HG02852 (cell line): ENCODE data around the gene NKD1.

ENCODE experiments used
- ATAC-seq: cut with Tn5 transposase; IDR thresholded peaks from one replicate; pipeline ENCODE4 v1.9.1; 2021; ENCODE audit warnings: mild to moderate bottlenecking, moderate library complexity; ENCODE audit not compliant: unreplicated experiment

NKD1 gene

GRCh38 chr16:50555952-50556673 is 7.9 kb downstream of the NKD1 start:
- no peak for ATAC-seq

DNA sequence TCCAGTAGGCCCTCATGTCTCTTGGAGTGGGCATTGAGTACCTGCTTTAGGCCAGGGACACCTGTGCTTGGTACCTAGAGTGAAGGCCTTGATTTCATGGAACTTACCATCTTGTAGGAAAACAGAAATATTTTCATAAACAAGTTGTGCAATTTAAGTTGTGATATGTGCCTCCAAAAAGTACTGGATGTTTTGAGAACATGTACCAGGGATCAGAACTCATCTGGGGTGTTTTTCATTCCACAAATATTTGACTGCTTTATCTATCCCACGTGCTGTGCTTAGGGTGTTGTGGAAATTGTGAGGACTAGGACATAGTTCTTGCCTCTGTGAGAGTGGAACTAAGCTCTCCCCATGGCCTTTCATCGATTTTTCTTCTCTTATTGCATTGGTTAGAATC is 8.8 kb downstream of the NKD1 start:
- ATAC-seq: no peak

DNA sequence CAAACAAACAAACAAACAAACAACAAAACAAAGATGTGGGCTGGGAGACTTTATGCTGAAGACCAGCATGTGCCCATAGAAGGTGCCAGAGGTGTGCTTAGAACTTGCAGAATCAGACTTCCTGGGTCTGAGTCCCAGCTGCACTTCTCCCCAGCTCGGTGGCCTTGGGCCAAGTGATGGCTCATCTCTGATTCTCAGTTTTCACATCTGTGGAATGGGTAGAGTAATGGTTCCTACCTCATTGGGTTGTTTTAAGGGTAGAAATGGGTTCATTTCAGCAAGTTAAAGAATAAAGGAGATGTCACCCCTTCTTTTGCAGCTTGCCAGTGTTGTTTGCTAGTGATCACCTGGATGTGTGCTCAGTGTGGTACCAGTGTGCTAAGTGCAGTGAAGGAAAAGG is 10.7 kb downstream of the NKD1 start:
- no peak for ATAC-seq

GRCh38 chr16:50559342-50559741 is 11.1 kb downstream of the NKD1 start:
- ATAC-seq: no peak

- ATAC-seq: no peak
Observed at GRCh38 chr16:50559804-50560514, 11.8 kb downstream of the NKD1 start.

DNA sequence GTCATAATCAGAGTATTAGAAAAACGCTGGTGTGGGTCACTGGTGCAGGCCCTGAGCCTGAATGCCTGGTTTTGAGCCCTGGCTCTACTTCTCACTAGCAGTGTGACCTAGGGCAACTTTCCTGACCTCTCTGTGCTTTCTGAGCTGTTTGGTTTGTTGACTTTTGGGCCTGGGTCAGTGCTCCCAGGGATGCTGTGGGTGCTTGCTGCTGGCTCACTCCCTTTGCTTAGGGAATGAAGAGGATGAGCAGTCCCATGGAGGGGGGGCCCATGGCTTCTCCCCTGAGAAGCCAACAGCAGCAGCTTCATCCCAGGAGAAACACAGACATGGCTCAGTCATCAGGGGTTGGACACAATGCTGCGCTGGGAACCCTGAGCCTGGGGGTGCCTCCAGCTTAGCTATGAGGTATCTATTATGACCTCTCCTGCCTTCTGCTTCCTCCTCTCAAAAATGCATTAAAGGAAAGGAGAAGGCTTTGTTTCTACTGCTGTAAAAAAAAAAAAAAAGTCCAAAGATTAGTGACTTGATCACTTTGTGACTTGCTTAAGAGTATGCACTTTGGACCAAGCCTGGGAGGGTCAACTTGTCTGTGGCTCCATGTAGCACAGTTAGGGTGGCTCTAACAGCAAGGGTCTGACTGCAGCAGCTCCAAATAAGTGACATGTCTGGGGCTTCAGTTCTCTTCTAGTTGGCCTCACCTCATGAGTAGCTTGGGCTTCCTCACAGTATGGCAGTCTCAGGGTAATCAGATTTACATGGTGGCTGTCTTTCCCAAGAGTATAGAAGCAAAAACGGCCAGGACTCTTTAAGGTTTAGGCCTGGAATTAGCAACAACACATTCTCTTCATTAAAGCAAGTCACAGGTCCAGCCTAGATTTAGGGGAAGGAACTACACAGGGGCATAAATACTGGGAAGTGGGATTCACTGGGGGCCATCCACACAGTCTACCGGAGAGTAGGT is 13.0 kb downstream of the NKD1 start:
- ATAC-seq: no peak

DNA sequence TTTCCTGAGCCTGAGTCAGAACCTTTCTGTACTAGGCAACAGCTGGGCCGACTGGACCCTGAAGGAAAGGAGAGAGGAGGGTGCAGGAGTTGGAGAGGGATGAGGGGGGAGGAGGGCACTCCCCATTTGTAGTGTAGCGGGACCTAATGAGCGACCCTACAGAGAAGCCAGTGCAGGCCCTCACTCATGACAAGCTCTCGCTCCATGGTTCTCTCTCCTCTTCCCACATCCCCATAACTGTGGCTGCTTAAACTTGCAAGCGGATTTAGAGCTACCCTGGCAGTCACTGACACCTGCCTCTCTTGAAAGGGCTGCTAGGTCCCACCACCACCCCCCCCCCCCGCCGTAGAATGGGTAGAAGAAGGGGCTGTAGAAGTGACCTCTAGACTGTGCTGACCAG is 14.5 kb downstream of the NKD1 start:
- no peak for ATAC-seq

DNA sequence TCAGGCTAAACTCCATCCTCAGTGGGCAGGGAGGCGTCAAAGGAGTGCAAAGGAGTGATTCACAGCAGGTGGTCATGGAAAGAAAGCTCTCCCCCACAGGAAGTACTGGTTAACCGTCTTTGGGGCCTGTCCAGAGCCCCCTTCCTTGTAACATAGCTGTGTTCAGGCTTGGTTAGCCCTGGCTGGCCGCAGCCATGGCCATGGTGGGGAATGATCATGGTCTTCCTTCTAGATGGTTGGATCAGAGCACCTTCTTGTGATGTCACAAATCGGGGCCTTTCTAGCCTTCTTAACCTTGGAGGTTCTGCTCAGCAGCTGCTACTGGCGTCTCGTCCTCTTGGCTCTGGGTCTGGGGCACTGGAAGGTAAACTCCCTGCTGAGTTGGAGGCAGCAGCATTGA is 15.8 kb downstream of the NKD1 start:
- no peak for ATAC-seq

DNA sequence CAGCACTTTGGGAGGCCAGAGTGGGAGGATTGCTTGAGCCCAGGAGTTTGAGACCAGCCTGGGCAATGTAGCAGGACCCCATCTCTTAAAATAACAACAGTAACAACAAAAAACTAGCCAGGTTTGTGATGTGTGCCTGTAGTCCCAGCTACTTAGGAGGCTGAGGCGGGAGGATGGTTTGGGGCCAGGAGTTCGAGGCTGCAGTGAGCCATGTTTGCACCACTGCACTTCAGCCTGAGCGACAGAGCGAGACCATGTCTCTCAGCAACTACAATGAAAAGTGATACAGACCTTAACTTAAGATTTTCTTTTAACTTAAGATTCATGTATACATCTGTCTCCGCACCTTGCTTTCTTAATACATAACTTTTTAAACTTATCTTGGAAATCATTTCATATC is 17.2 kb downstream of the NKD1 start:
- ATAC-seq: no peak

DNA sequence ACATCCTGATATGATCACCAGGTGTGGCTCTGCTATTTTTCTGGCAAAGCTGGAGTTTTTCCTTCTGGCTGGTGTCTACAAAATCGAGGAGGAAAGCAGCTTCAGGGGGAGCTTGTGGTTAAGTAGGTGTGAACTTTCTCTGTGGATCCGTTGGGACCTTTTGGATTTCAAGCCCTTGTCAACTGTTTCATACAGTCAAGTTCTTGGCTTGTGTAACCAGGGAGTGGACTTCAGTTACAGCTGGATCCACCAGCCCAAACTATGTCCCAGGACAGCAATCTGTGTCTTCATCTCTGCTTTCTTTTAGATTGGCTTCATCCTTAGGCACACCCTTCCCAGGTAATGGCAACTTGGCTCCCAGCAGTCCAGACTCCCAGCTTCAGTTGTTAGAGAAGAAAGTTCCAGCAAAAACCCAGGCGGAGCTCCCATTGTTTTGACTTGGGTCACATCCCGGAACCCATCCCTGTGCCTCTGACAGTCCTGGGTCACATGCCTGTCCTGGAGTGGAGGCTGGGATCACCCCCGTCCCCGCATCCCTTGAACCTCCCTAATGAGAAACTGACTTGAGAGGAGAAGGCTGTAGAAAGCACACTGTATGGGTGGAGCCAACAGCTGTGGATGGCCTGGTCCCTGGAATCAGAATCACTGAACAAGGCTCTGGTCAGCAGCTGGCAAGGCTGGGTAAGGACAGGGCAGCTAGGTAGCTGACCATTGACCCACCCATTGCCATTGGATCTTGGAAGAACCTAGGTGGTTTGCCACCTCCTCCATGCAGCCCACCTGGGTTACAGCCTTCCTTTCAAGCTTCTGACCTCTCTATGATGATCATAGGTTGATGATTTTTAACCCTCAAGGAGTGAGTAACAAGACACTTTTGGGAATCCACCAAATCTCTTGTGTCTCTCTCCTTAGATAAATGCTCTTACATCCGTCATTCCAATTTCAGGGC is 18.1 kb downstream of the NKD1 start:
- ATAC-seq: no peak

DNA sequence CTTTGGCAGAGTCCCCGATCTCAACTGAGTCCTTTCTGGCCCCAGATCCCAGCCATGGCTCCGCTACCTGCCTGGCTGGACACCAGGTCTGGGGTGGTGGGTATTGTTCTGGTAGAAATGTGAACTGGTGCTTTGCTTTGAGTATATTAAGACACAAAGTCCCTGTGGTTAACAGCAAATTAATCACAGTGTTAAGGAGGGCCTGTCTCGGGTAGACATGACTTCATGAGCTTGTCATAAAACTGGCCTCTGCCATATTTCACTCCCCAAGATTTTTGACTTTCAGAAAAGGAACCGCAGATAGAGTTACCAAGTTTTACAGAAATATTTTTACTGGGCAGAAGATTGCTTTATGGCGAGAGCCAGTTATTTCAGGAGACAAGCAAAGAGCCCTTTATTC is 19.5 kb downstream of the NKD1 start:
- ATAC-seq: no peak

DNA sequence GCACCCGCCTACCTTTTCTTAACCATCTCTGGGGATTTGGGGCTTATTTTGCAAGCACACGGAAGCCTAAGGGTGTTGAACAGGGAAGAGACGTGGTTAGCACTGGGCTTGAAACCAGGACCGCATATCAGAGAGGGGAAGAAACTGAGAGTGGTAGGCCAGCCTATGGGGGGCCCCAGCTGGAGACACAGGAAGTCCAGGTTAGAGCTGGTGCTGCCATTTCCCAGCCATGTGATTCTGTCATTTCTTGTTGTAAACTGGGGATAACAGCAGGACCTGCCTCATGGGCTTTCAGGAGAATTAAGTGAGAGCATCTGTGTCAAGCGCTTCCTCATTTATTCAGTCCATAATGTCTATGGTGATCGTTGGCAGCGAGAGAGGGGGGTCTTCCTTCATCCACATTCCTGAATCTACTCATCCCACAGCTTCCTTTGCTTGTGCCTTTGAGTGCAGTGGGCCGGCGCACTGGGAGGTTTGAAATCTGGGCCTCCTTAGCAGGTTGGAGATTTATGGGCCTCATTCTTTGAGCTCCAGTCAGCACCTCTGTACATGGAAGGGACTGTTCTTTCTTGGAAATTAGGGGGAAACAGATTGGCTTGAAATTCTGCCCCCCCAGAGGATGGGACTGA is 20.1 kb downstream of the NKD1 start:
- ATAC-seq: no peak

DNA sequence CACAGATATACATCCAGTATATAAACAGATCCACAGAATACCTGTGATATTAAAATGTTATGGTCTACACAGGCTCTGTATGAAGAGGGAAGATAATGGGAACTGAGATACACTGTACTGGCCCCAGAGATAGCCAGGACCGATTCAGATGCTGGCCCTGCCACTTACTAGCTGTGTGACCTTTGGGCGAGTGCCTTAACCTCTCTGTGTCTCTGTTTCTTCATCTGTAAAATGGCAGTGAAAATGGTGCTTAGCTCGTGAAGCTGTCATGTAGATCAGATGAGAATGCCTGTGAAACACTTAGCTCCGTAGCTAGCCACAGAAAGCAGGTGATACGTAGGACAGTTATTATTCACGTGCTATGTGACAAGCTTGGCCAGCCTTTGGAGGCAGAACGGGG is 22.2 kb downstream of the NKD1 start:
- ATAC-seq: no peak

DNA sequence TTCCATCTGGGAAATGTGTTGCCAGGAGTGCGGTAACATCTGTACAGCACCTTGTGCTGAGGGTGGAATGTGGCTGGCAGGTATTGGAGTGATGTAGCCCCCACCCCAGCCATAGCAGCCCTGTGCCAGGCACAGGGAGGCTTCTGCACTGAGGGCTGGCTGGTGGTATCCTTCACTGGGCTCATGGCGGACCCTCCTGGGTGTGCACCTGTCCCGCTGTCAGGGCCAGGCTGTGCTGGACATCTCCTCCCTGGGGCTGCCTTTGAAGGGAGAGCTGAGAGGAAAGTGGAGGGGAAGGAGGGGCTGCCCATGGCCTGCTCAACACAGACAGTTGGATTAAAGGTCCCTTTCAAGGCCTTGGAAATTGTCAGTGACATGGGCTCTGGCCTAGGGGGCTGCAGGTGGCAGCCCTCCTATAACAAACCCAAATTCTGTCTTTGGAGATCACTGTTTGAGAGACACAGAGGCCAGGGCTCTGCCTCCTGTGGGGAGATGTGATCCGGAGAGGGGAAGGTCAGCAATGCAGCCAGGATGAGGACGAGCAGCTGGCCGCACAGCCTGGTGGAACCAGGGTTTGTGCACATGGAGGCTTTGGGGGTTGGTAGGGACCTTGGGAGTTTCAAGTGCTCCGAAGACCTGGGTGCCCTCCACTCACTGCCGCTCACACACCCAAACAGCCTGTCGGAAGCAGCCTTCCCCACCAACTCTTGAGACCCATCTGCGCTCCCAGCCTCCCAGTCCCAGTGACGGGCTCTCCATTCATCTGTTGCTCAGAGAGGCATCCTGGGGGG is 22.8 kb downstream of the NKD1 start:
- ATAC-seq: no peak

- no peak for ATAC-seq
Observed at GRCh38 chr16:50571786-50572185, 23.6 kb downstream of the NKD1 start.

- no peak for ATAC-seq
Observed at GRCh38 chr16:50572700-50573099, 24.5 kb downstream of the NKD1 start.

GRCh38 chr16:50573279-50573678 is 25.1 kb downstream of the NKD1 start:
- no peak for ATAC-seq

DNA sequence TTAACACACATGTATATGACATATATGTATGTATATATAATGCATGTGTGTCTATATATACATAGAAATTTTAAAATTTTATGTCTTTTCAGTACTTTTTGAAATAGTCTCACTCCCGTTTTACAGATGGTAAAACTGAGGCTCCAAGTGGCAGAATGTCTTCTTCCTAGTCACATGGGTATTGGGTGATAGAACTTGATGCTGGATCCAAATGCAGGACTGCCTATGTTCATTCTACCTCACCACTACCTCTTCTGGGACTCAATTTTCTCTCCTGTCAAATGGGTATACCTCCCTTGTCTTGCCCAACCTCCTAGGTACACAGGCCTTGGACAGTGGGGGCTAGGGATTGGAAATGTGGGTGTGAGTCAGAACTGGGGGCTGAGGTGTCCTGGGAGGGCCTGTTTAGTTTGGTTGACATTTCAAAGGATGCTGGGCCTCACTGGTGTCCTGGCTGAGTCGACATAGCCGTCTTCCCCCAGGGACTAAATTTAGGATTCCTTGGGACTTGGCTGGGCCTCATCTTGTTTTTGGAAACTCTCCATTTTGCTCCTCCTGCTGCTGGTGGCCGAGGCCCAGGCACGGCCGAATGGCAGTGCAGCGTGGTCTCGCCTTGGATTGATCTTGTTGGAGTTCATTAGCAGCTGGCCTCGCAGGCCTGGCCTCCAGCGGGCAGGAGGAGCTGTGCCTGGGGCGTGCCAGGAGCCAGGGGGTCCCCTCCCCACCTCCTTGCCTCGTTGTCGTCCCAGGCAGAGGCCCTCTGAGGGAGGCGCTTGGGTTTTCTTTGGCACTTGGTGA is 25.9 kb downstream of the NKD1 start:
- no peak for ATAC-seq
